ENCODE data around the gene DUX4. TPM values are rescaled to one million over a fixed set of nuclear protein-coding genes. Genes with fewer than 3 reads are reported as not detected.
"Not testable (repeated sequence)": the region's sequence is repeated elsewhere in the genome, so short reads cannot be mapped to it uniquely, and the experiment has no call there.

Gene DUX4
- total RNA-seq (not detected), polyA plus RNA-seq (0.02 TPM)
- long read RNA-seq, donor 1, result 0 reads
- long read RNA-seq, donor 2, result 0 reads
- long read RNA-seq, donor 3, result 0 reads
- long read RNA-seq, donor 4, result 0 reads
- long read RNA-seq, donor 5, result 0 reads
- long read RNA-seq, donor 6, result 0 reads
- long read RNA-seq, donor 7, result 0 reads
- long read RNA-seq, donor 8, result 0 reads
- long read RNA-seq, donor 9, result 0 reads
- long read RNA-seq, donor 10, result 0 reads

DNA sequence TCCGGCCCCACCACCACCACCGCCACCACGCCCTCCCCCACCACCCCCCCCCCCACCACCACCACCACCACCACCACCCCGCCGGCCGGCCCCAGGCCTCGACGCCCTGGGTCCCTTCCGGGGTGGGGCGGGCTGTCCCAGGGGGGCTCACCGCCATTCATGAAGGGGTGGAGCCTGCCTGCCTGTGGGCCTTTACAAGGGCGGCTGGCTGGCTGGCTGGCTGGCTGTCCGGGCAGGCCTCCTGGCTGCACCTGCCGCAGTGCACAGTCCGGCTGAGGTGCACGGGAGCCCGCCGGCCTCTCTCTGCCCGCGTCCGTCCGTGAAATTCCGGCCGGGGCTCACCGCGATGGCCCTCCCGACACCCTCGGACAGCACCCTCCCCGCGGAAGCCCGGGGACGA lies at the start of gene DUX4:
Gene DUX4 (plus strand): TSS at position 347 of the 400 bp plus-strand sequence. CDS start 0 bp downstream, at position 347.
- DNase-seq (ENCODE audit: low read depth in 6 of 9, low spot score in 9 of 9); H3K36me3 ChIP-seq (ENCODE audit: control insufficient read depth in 2 of 2, insufficient read depth in 2 of 2, low read length in 1 of 2); H3K27me3 ChIP-seq (ENCODE audit: control insufficient read depth in 2 of 2, insufficient read depth in 1 of 2, low read length in 1 of 2); H3K9me3 ChIP-seq (ENCODE audit: control insufficient read depth in 2 of 2, insufficient read depth in 1 of 2, low read length in 1 of 2); H3K4me1 ChIP-seq (ENCODE audit: control insufficient read depth in 2 of 2, insufficient read depth in 2 of 2, low read length in 2 of 2); H3K27ac ChIP-seq (ENCODE audit: low read depth in 1 of 2, low read length in 1 of 2); H3K4me3 ChIP-seq (ENCODE audit: low read length in 2 of 2): not testable (repeated sequence)
- WGBS, result 65% methylated on average over 8 of the region's 32 CpGs

DNA sequence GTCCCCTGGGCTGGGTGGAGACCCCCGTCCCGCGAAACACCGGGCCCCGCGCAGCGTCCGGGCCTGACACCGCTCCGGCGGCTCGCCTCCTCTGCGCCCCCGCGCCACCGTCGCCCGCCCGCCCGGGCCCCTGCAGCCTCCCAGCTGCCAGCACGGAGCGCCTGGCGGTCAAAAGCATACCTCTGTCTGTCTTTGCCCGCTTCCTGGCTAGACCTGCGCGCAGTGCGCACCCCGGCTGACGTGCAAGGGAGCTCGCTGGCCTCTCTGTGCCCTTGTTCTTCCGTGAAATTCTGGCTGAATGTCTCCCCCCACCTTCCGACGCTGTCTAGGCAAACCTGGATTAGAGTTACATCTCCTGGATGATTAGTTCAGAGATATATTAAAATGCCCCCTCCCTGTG lies 1.9 kb downstream of the DUX4 start:
- not testable (repeated sequence) for H3K9me3 ChIP-seq (ENCODE audit: control insufficient read depth in 2 of 2, insufficient read depth in 1 of 2, low read length in 1 of 2); H3K4me3 ChIP-seq (ENCODE audit: low read length in 2 of 2); H3K27me3 ChIP-seq (ENCODE audit: control insufficient read depth in 2 of 2, insufficient read depth in 1 of 2, low read length in 1 of 2); H3K4me1 ChIP-seq (ENCODE audit: control insufficient read depth in 2 of 2, insufficient read depth in 2 of 2, low read length in 2 of 2); H3K27ac ChIP-seq (ENCODE audit: low read depth in 1 of 2, low read length in 1 of 2); DNase-seq (ENCODE audit: low read depth in 6 of 9, low spot score in 9 of 9); H3K36me3 ChIP-seq (ENCODE audit: control insufficient read depth in 2 of 2, insufficient read depth in 2 of 2, low read length in 1 of 2)
- WGBS, result 54% methylated on average over 28 of the region's 33 CpGs

DNA sequence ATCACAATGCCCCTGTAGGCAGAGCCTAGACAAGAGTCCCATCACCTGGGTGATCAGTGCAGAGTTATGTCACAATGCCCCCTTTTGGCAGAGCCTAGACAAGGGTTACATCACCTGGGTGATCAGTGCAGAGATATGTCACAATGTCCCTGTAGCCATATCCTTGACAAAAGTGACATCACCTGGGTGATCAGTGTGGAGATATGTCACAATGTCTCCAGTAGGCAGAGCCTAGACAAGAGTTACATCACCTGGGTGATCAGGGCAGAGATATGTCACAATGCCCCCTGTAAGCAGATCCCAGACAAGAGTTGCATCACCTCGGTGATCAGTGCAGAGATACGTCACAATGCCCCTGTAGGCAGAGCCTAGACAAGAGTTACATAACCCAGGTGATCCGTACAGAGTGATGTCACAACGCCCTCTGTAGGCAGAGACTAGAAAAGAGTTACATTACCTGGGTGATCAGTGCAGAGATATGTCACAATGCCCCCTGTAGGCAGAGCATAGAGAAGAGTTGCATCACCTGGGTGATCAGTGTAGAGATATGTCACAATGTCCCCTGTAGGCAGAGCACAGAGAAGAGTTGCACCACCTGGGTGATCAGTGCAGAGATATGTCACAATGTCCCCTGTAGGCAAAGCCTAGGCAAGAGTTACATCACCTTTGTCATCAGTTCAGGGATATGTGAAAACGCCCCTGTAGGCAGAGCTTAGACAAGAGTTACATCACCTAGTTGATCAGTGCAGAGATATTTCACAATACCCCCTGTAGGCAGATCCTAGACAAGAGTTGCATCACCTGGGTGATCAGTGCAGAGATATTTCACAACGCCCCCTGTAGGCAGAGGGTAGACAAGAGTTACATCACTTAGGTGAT lies 4.4 kb downstream of the DUX4 start:
- H3K27ac ChIP-seq (ENCODE audit: low read depth in 1 of 2, low read length in 1 of 2); DNase-seq (ENCODE audit: low read depth in 6 of 9, low spot score in 9 of 9); H3K4me1 ChIP-seq (ENCODE audit: control insufficient read depth in 2 of 2, insufficient read depth in 2 of 2, low read length in 2 of 2); H3K27me3 ChIP-seq (ENCODE audit: control insufficient read depth in 2 of 2, insufficient read depth in 1 of 2, low read length in 1 of 2); H3K9me3 ChIP-seq (ENCODE audit: control insufficient read depth in 2 of 2, insufficient read depth in 1 of 2, low read length in 1 of 2); H3K36me3 ChIP-seq (ENCODE audit: control insufficient read depth in 2 of 2, insufficient read depth in 2 of 2, low read length in 1 of 2); H3K4me3 ChIP-seq (ENCODE audit: low read length in 2 of 2): not testable (repeated sequence)
- 59% methylated on average over 5 of the region's 6 CpGs for WGBS

DNA sequence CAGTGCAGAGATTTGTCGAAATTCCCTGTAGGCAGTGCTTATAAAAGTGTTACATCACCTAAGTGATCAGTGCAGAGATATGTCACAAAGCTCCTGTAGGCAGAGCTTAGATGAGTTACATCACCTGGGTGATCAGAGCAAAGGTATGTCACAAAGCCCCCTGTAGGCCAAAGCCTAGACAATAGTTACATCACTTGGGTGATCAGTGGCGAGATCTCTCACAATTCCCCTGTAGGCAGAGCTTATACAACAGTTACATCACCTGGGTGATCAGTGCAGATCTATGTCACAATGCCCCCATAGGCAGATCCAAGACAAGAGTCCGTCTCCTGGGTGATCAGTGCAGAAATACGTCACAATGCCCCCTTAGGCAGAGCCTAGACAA lies 5.0 kb downstream of the DUX4 start:
- not testable (repeated sequence) for H3K4me3 ChIP-seq (ENCODE audit: low read length in 2 of 2); H3K9me3 ChIP-seq (ENCODE audit: control insufficient read depth in 2 of 2, insufficient read depth in 1 of 2, low read length in 1 of 2); H3K36me3 ChIP-seq (ENCODE audit: control insufficient read depth in 2 of 2, insufficient read depth in 2 of 2, low read length in 1 of 2); H3K27ac ChIP-seq (ENCODE audit: low read depth in 1 of 2, low read length in 1 of 2); H3K4me1 ChIP-seq (ENCODE audit: control insufficient read depth in 2 of 2, insufficient read depth in 2 of 2, low read length in 2 of 2); DNase-seq (ENCODE audit: low read depth in 6 of 9, low spot score in 9 of 9); H3K27me3 ChIP-seq (ENCODE audit: control insufficient read depth in 2 of 2, insufficient read depth in 1 of 2, low read length in 1 of 2)
- 30% methylated on average over 4 of the region's 4 CpGs for WGBS

DNA sequence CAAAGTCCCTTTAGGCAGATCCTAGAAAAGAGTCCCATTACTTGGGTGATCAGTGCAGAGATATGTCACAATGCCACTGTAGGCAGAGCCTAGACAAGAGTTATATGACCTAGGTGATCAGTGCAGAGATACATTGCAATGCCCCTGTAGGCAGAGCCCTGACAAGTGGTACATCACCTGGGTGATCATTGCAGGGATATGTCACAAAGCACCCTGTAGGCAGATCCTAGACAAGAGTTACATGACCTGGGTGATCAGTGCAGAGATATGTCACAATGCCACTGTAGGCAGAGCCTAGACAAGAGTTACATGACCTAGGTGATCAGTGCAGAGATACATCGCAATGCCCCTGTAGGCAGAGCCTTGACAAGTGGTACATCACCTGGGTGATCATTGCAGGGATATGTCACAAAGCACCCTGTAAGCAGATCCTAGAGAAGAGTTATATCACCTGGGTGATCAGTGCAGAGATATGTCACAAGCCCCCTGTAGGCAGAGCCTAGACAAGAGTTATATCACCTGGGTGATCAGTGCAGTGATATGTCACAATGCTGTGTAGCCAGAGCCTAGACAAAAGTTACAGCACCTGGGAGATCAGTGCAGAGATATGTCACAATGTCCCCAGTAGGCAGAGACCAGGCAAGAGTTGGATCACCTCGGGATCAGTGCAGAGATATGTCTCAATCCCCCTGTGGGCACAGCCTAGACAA lies 5.6 kb downstream of the DUX4 start:
- H3K27ac ChIP-seq (ENCODE audit: low read depth in 1 of 2, low read length in 1 of 2); H3K9me3 ChIP-seq (ENCODE audit: control insufficient read depth in 2 of 2, insufficient read depth in 1 of 2, low read length in 1 of 2); H3K4me3 ChIP-seq (ENCODE audit: low read length in 2 of 2); H3K4me1 ChIP-seq (ENCODE audit: control insufficient read depth in 2 of 2, insufficient read depth in 2 of 2, low read length in 2 of 2); H3K36me3 ChIP-seq (ENCODE audit: control insufficient read depth in 2 of 2, insufficient read depth in 2 of 2, low read length in 1 of 2); H3K27me3 ChIP-seq (ENCODE audit: control insufficient read depth in 2 of 2, insufficient read depth in 1 of 2, low read length in 1 of 2); DNase-seq (ENCODE audit: low read depth in 6 of 9, low spot score in 9 of 9): not testable (repeated sequence)
- WGBS, result no CpG with 5 or more reads among the region's 2 CpGs

DNA sequence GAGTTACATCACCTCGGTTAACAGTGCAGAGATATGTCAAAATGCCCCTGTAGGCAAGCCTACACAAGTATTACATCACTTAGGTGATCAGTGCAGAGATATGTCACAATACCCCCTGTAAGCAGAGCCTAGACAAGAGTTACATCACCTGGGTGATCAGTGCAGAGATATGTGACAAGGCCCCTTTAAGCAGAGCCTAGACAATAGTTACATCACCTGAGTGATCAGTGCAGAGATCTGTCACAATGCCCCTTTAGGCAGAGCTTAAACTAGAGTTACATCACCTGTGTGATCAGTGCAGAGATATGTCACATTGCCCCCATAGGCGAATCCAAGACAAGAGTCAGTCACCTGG lies 6.1 kb downstream of the DUX4 start:
- H3K4me1 ChIP-seq (ENCODE audit: control insufficient read depth in 2 of 2, insufficient read depth in 2 of 2, low read length in 2 of 2); H3K9me3 ChIP-seq (ENCODE audit: control insufficient read depth in 2 of 2, insufficient read depth in 1 of 2, low read length in 1 of 2); H3K27me3 ChIP-seq (ENCODE audit: control insufficient read depth in 2 of 2, insufficient read depth in 1 of 2, low read length in 1 of 2); H3K36me3 ChIP-seq (ENCODE audit: control insufficient read depth in 2 of 2, insufficient read depth in 2 of 2, low read length in 1 of 2); H3K27ac ChIP-seq (ENCODE audit: low read depth in 1 of 2, low read length in 1 of 2); DNase-seq (ENCODE audit: low read depth in 6 of 9, low spot score in 9 of 9); H3K4me3 ChIP-seq (ENCODE audit: low read length in 2 of 2): not testable (repeated sequence)
- 0% methylated on average over 1 of the region's 2 CpGs for WGBS

DNA sequence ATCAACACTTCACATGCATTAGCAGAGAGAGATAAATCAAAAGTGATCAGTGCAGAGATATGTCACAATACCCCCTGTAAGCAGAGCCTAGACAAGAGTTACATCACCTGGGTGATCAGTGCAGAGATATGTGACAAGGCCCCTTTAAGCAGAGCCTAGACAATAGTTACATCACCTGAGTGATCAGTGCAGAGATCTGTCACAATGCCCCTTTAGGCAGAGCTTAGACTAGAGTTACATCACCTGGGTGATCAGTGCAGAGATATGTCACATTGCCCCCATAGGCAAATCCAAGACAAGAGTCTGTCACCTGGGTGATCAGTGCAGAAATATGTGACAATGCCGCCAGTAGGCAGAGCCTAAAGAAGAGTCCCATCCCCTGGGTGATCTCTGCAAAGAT lies 7.4 kb downstream of the DUX4 start:
- WGBS, result 29% methylated on average over 1 of the region's 1 CpG

DNA sequence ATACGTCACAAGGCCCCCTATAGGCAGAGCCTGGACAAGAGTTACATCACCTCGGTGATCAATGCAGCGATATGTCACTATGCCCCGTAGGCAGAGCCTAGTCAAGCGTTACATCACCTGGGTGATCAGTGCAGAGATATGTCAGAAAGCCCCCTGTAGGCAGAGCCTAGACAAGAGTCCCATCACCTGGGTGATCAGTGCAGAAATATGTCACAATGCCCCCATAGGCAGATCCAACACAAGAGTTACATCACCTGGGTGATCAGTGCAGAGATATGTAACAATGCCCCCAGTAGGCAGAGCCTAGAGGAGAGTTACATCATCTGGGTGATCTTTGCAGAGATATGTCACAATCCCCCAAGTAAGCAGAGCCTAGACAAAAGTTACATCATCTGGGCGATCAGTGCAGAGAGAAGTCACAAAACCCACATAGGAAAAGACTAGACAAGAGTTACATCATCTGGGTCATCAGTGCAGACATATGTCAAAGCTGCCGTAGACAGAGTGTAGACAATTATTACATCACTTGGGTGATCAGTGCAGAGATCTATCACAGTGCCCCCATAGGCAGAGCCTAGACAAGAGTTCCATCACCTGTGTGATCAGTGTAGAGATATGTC lies 8.0 kb downstream of the DUX4 start:
- not testable (repeated sequence) for H3K4me1 ChIP-seq (ENCODE audit: control insufficient read depth in 2 of 2, insufficient read depth in 2 of 2, low read length in 2 of 2); DNase-seq (ENCODE audit: low read depth in 6 of 9, low spot score in 9 of 9); H3K27me3 ChIP-seq (ENCODE audit: control insufficient read depth in 2 of 2, insufficient read depth in 1 of 2, low read length in 1 of 2); H3K36me3 ChIP-seq (ENCODE audit: control insufficient read depth in 2 of 2, insufficient read depth in 2 of 2, low read length in 1 of 2); H3K27ac ChIP-seq (ENCODE audit: low read depth in 1 of 2, low read length in 1 of 2); H3K9me3 ChIP-seq (ENCODE audit: control insufficient read depth in 2 of 2, insufficient read depth in 1 of 2, low read length in 1 of 2); H3K4me3 ChIP-seq (ENCODE audit: low read length in 2 of 2)
- WGBS, result no CpG with 5 or more reads among the region's 7 CpGs

More for the DNA sequence above, 7.4 kb downstream of the DUX4 start:
- H3K4me1 ChIP-seq (ENCODE audit: control insufficient read depth in 2 of 2, insufficient read depth in 2 of 2, low read length in 2 of 2); H3K36me3 ChIP-seq (ENCODE audit: control insufficient read depth in 2 of 2, insufficient read depth in 2 of 2, low read length in 1 of 2); H3K9me3 ChIP-seq (ENCODE audit: control insufficient read depth in 2 of 2, insufficient read depth in 1 of 2, low read length in 1 of 2); DNase-seq (ENCODE audit: low read depth in 6 of 9, low spot score in 9 of 9); H3K4me3 ChIP-seq (ENCODE audit: low read length in 2 of 2); H3K27ac ChIP-seq (ENCODE audit: low read depth in 1 of 2, low read length in 1 of 2); H3K27me3 ChIP-seq (ENCODE audit: control insufficient read depth in 2 of 2, insufficient read depth in 1 of 2, low read length in 1 of 2): not testable (repeated sequence)

DNA sequence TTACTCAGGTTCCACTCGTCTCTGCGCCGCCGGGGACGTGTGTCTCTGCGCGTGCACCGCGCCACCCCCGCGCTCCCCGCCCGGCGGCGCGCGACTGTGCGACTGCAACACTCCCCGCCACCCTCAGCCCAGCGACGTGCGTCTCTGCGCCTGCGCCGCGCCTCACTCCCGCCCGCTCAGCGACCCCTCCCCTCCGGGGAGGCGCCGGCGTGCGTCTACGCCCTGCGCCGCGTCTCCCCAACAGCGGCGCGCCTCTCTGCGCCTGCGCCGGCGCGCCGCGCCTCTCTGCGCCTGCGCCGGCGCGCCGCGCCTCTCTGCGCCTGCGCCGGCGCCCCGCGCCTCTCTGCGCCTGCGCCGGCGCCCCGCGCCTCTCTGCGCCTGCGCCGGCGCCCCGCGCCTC lies 29.9 kb downstream of the DUX4 start:
- H3K4me1 ChIP-seq (ENCODE audit: control insufficient read depth in 2 of 2, insufficient read depth in 2 of 2, low read length in 2 of 2); H3K36me3 ChIP-seq (ENCODE audit: control insufficient read depth in 2 of 2, insufficient read depth in 2 of 2, low read length in 1 of 2); H3K27me3 ChIP-seq (ENCODE audit: control insufficient read depth in 2 of 2, insufficient read depth in 1 of 2, low read length in 1 of 2); DNase-seq (ENCODE audit: low read depth in 6 of 9, low spot score in 9 of 9); H3K9me3 ChIP-seq (ENCODE audit: control insufficient read depth in 2 of 2, insufficient read depth in 1 of 2, low read length in 1 of 2); H3K4me3 ChIP-seq (ENCODE audit: low read length in 2 of 2); H3K27ac ChIP-seq (ENCODE audit: low read depth in 1 of 2, low read length in 1 of 2): not testable (repeated sequence)
- WGBS, result 87% methylated on average over 44 of the region's 73 CpGs
